NCI-H1436 treated with DMSO at 0.1 percent for 48 hours (cell line): ENCODE measurements around the gene OR52I2.
A peak's percentile ranks its signal among the peaks of the same experiment; 100 is the strongest.

ENCODE experiments used
- DNase-seq: peaks from one replicate; lab custom pipeline; 2025; lab: John Stamatoyannopoulos, UW

OR52I2 gene

DNA sequence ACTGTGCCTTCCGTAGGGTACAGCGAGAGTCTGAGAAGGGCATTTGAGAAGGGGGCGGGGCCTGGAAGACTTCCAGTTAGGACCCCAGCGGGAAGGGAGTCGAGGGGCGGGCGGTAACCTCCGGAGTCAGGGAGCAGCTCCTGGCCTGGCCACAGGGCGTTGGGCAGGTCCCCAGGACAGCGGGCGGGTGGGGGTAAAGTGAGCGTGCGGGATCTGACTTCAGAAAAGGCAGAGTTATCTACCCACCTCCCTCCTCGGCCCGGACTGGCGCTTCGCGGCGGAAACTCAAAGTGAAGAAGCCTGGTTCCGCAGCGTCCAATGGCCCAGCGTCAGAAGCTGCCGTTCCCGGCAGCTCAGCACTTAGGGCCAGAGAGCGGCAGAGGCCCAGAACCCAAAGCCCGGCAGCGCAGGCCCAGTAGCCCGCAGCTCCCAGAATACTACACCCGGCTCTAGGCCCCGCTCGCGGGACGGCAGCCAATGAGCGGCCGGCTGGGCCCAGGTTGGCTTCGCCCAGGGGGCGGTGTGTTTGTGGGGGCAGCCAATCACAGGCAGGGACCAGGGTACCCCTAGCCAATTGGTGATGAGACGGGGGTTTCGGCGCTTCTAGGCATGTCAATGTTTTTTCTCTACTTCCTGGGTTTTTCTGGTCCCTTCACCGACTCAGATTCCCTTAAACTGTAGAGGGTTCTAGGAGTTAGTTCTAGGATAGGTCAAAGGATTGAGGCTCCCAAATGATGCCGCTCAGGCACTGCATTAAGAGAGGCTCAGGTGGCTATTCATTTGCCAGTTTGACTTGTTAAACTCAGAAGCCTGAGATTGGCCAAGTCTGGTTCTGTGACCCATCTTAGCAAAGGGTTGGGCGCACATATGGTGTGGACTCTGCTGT, 26.5 kb downstream of the OR52I2 start, which contains the start of gene TRIM68:
TSS of gene TRIM68 (minus strand) at position 451 of the 886 bp plus-strand sequence. CDS start 2,727 bp downstream, outside the sequence.
- DNase-seq = peak; percentile 79

DNA sequence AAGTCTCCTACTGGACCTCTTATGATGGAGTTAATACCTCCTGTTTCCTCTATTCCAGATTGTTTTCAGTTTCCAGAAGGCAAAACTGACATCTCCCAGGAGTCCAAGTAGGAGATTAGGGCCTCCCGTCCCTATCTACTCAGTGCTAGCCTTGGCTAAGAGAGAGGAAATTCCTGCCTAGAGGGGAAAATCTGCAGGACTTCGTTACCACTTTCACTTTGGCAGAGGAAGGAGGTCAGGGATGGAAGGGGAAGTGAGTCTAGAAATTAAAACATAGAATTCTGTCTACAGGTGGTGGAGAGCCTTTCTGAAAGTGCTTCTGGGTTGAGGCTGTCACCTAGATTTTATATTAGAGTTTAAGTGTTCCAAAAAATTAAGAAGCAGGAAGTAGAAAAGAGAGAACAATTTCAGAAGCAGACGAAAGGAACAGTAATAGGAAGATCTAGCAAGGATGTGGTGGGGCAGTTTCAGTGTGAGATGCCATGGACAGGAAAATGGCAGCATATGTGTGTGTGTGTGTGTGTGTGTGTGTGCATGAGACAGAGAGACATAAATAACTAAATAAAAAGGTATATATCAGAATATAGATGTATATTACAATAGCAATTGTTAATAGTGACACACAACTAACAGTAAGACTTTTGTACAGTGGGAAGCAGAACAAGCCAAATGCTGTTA, 28.9 kb downstream of the OR52I2 start:
- DNase-seq = no peak

DNA sequence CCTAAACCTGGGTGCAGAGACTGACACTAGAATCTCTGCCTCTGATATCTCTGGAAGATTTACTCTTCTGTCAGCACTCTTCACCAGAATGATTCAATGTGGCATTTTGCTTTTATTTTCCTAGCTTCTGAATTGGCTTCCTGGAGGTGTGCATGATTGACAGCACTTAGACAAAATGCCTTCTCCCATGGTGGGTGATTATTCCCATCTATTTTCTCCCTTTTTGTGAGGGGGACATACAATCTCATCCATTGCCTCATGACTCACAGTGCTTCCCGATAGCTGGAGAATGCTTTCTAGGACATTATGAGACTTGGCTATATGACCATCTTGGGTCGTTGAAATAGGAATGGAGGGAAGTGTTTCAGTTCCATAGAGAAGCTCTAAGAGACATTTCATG, 30.4 kb downstream of the OR52I2 start:
- DNase-seq = no peak

DNA sequence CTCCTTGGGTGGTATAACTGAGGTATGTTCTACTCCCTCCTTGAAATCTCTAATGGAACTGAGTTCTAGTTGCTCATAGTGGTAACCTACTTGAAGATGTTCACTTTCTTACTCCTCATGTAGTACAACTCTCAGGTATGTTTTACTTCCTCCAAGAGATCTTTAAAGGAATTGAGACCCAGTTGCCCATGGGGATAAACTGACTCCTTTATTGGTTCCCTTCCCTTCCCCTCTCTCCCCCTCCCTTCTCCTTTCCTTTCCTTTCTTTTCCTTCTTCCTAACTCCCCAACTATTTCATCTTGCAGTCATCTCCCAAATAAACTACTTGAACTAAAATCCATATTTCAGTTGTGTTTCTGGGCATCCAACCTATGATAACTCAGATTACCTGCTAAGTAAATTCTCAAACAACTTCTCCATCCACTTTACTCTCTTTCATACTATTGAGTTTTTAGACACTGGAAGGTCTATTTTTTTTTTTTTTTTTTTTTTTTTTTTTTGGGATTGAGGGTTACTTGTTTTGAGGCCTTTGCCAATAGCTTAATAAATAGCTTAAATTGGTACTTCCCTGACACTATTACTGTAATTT, 34.4 kb downstream of the OR52I2 start:
- no peak for DNase-seq

DNA sequence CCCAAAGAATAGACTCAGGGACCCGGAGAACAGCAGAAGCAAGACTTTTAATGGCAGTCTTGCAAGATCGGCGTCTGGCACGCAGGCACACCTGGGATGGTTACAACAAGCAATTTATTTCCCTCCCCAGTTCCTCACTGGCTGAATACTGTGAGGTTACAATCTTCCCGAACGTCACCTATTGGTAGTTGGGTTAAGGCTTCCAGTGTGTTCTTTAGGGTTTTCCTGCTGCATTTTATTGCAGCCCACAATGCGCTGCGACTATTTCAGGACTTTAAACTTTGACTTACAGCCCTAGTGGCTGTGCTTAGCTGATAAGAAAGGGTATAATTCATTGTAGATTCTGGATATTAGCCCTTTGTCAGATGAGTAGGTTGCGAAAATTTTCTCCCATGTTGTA, 38.0 kb downstream of the OR52I2 start:
- DNase-seq = no peak

DNA sequence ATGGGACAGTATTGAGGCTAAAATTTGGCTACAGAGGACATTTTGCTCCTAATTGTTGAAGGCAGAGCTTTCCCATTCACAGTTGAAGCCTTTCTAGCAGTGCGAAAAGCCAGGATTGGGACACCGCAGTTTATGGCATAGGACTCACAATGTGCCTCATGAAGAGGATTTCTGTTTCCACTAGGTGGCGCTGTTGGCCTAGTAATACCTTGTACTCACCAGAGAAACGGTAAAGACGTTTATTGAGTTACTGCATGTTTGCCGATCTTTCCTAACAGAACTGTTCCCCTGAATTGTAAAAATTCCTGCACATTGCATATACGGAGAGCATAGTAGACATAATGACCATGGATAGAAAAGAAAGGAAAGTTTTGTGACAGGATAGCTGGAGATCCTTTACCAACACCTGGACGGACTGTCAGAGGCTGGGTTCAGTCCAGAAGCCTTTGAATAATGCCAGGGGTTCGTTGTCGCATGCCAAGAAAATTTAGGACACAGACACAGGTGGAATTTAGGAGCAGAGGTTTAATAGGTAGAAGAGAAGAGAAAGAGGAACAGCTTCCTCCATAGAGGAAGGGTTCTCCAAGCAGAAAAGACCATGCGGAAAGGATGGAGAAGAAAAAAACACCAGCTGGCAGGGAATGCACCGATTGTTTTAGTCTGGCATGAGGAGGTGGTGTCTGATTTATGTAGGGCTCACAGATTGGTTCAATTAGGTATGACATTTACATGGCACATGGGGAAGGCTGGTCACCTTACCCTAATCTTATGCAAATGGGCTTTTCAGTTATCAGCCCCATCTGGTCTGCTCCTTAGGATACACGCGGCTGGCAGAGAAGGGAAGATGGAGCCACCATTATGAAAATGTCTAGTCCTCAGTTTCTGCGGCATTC, 44.9 kb downstream of the OR52I2 start:
- no peak for DNase-seq

DNA sequence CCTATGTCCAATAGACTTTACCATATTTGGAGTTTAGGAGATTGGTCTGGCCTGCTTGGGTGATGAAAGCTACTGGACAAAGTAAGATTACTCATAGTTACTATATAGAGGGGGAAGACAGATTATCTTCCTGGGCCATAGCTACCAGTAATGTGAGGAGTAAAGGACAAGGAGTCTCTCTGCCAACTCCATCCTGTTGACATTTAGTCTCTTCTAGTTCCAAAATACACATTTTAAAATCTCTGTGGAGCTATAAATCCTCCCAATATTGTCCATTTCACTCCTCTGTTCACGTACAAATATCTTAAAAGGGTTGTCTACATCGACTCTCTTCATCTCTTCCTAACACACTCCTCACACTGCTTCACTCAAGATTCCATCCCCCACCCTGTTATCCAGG, 54.6 kb downstream of the OR52I2 start:
- DNase-seq = no peak

DNA sequence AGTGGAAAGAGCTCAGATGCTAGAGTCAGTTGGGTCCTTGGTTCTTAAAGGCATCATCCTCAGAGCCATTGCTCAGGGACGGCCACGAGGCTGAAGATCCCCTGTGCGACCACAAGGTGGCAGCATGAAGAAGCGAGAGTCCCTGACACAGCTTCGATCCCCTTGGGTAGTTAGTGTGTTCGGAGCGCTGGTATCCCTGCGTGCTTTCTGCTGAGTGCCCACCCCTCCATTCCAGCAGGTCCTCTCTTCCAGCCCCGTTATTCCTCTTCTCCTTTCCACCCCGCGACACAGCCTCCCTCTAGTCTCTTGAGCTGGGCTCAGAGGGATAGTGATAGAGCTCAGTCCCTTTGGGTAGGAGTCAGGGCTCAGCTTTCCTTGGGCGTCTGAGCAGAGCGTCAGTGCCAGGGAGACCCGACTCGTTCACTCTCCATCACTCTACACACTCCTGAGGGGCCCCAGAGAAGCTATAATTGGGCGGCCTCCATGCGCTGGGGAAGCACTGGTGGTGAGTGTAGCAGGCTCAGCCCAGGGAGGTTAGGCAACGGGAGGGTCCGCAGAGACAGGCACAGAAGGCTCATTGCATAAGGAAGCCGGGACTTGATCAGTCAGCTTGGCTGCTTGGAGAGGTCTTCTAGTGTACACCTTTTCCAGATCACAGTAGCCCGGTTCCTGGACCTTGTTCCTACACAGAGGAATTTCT, 55.6 kb downstream of the OR52I2 start, which contains the start of gene OR51D1:
TSS of gene OR51D1 (plus strand) at position 516 of the 700 bp plus-strand sequence. CDS start 2,314 bp downstream, outside the sequence.
- peak; percentile 33 for DNase-seq

DNA sequence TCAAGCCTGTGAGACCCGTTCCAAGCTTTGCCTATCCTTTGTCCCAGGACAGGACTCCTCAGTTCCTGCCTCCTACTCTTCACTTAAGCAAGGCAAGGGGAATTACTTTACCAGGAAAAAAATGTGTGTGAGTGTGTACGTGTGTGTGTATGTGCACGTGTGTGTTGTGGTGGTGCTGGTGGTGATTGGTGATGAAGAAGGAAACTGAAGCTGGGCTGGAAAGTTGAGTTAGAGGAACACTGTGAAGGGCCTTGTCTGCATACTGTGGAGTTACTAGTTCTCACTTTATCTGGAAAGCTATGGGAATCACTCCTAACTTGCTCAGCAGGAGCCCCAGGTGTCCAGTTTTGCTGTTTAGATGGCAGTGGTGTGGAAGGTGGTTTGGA, 56.1 kb downstream of the OR52I2 start:
- DNase-seq = no peak

DNA sequence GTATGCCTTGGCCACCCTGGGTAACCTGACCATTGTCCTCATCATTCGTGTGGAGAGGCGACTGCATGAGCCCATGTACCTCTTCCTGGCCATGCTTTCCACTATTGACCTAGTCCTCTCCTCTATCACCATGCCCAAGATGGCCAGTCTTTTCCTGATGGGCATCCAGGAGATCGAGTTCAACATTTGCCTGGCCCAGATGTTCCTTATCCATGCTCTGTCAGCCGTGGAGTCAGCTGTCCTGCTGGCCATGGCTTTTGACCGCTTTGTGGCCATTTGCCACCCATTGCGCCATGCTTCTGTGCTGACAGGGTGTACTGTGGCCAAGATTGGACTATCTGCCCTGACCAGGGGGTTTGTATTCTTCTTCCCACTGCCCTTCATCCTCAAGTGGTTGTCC, 58.4 kb downstream of the OR52I2 start:
- DNase-seq = no peak

DNA sequence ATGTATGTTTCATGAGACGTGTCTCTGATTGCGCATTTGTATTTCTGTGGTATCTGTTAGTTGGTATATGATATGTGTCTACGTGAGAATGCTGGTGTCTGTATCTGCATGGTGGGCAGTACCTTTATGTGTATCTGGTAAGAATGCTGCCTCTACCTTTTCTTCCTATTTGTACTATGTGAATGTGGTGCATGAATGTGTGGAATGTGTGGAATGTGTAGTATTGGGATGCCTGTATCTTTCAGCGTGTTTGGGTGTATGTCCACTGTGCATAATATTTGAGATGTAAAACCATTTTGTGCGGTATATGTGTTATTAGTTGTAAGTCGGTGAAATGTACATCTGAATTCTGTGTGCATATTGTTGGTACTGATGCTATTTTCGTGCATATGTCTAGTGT, 60.0 kb downstream of the OR52I2 start:
- no peak for DNase-seq

DNA sequence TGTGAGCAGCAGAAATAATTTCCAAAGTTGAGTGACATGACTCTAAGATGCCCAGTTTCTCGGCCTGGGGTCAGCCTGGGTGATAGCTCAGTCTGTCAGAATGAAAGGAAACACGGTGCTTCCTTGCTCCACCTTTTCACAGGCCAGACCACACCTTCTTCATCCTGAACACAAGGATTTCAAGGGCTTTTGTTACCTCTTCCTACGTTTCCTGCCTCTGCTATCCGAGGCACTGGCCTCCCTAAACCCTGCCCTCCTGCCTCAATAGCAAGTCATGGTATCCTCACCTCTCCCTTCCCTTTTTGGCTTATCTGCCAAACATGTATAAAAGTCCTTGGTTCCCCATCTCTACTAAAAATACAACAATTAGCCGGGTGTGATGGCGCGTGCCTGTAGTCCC, 60.5 kb downstream of the OR52I2 start:
- no peak for DNase-seq
